Measurements from ENCODE around the gene SHC2. TPM values are rescaled to one million over a fixed set of nuclear protein-coding genes. Genes with fewer than 3 reads are reported as not detected.

SHC2 gene
- total RNA-seq, 2 experiments from 2014 or later = 0.36 to 0.42 TPM

GRCh38 chr19:443005-443404 is 17.8 kb downstream of the SHC2 start:
- no peak overlapping the region for H3K27ac Mint-ChIP-seq

GRCh38 chr19:442085-442484 is 18.7 kb downstream of the SHC2 start:
- Histone ChIP-seq H3K27ac (ENCODE audit: low read depth in 1 of 2, low read length in 2 of 2) (no peak overlapping the region), H3K36me3 (ENCODE audit: insufficient read depth, low read length) (no peaks in the 10 kb centered on the region), H3K4me3 (ENCODE audit: low read length) (no peak overlapping the region), H3K4me1 (ENCODE audit: insufficient read depth, low read length) (no peaks in the 10 kb centered on the region), H3K9me3 (ENCODE audit: control insufficient read depth in 1 of 2, insufficient read depth in 1 of 2, low read length in 2 of 2) (peaks cover 0 to 29% of the 10 kb centered on the region in 2 experiments), H3K27me3 (ENCODE audit: control insufficient read depth in 1 of 2, insufficient read depth in 2 of 2, low read length in 2 of 2) (peaks cover 18 to 20% of the 10 kb centered on the region in 2 experiments)
- no peak for TF ChIP-seq CTCF (IDR thresholded peaks at IDR 0.05)
- H3K4me1 Mint-ChIP-seq (ENCODE audit: low read depth) = no peaks in the 10 kb centered on the region
- no peaks in the 10 kb centered on the region for H3K9me3 Mint-ChIP-seq
- intact Hi-C loops (cut with DNase I, micrococcal nuclease) = no loop called here
- no peak for ATAC-seq (ENCODE audit: poor library complexity)
- no peak overlapping the region for H3K4me3 Mint-ChIP-seq
- peaks cover 31% of the 10 kb centered on the region for H3K27me3 Mint-ChIP-seq
- CTCF ChIA-PET = no interaction called here
- no peak for DNase-seq
- POLR2A ChIA-PET = no interaction called here
- no peaks in the 10 kb centered on the region for H3K36me3 Mint-ChIP-seq (ENCODE audit: low read depth)
- H3K27ac Mint-ChIP-seq = no peak overlapping the region

More at GRCh38 chr19:443005-443404, 17.8 kb downstream of the SHC2 start:
- Mint-ChIP-seq H3K4me3 (no peak overlapping the region), H3K4me1 (ENCODE audit: low read depth) (no peaks in the 10 kb centered on the region), H3K27me3 (peaks cover 22% of the 10 kb centered on the region), H3K36me3 (ENCODE audit: low read depth) (no peaks in the 10 kb centered on the region), H3K9me3 (no peaks in the 10 kb centered on the region)
- TF ChIP-seq CTCF (IDR thresholded peaks at IDR 0.05) = no peak
- no peaks in the 10 kb centered on the region for H3K4me1 ChIP-seq (ENCODE audit: insufficient read depth, low read length)
- no peaks in the 10 kb centered on the region for H3K36me3 ChIP-seq (ENCODE audit: insufficient read depth, low read length)
- H3K9me3 ChIP-seq (ENCODE audit: control insufficient read depth in 1 of 2, insufficient read depth in 1 of 2, low read length in 2 of 2) = peaks cover 0 to 28% of the 10 kb centered on the region in 2 experiments
- no peak overlapping the region for H3K27ac ChIP-seq (ENCODE audit: low read depth in 1 of 2, low read length in 2 of 2)
- DNase-seq = no peak
- intact Hi-C loops (cut with DNase I, micrococcal nuclease) = no loop called here
- H3K4me3 ChIP-seq (ENCODE audit: low read length) = no peak overlapping the region
- peaks cover 18 to 20% of the 10 kb centered on the region in 2 experiments for H3K27me3 ChIP-seq (ENCODE audit: control insufficient read depth in 1 of 2, insufficient read depth in 2 of 2, low read length in 2 of 2)
- POLR2A ChIA-PET = no interaction called here
- no peak for ATAC-seq (ENCODE audit: poor library complexity)
- CTCF ChIA-PET = no interaction called here

GRCh38 chr19:441213-441836 is 19.5 kb downstream of the SHC2 start:
- ChIA-PET POLR2A (no interaction called here), CTCF (no interaction called here)
- H3K4me3 Mint-ChIP-seq = no peak overlapping the region
- no peaks in the 10 kb centered on the region for H3K9me3 Mint-ChIP-seq
- no peak overlapping the region for H3K4me3 ChIP-seq (ENCODE audit: low read length)
- H3K27me3 ChIP-seq (ENCODE audit: control insufficient read depth in 1 of 2, insufficient read depth in 2 of 2, low read length in 2 of 2) = peaks cover 20 to 22% of the 10 kb centered on the region in 2 experiments
- H3K36me3 Mint-ChIP-seq (ENCODE audit: low read depth) = no peaks in the 10 kb centered on the region
- intact Hi-C loops (cut with DNase I, micrococcal nuclease) = no loop called here
- H3K9me3 ChIP-seq (ENCODE audit: control insufficient read depth in 1 of 2, insufficient read depth in 1 of 2, low read length in 2 of 2) = peaks cover 0 to 29% of the 10 kb centered on the region in 2 experiments
- no peak for DNase-seq
- H3K27me3 Mint-ChIP-seq = peaks cover 34% of the 10 kb centered on the region
- no peaks in the 10 kb centered on the region for H3K36me3 ChIP-seq (ENCODE audit: insufficient read depth, low read length)
- no peak overlapping the region for H3K27ac ChIP-seq (ENCODE audit: low read depth in 1 of 2, low read length in 2 of 2)
- ATAC-seq (ENCODE audit: poor library complexity) = no peak
- H3K27ac Mint-ChIP-seq = no peak overlapping the region
- no peak for TF ChIP-seq CTCF (IDR thresholded peaks at IDR 0.05)
- no peaks in the 10 kb centered on the region for H3K4me1 Mint-ChIP-seq (ENCODE audit: low read depth)
- H3K4me1 ChIP-seq (ENCODE audit: insufficient read depth, low read length) = no peaks in the 10 kb centered on the region

Measured in CD4-positive, alpha-beta T cell (primary cell).